Osteoblast (primary cell): ENCODE results near the gene SSTR5. TPM values are rescaled to one million over a fixed set of nuclear protein-coding genes. Genes with fewer than 3 reads are reported as not detected.

Source experiments
- DNase-seq: peaks from one replicate; pipeline ENCODE4 v3.0.0; 2011; ENCODE audit warnings: low spot score, mixed read lengths; ENCODE audit not compliant: insufficient read length; ENCODE audit errors: missing footprints
- H2AFZ ChIP-seq: 2 replicates; pipeline ENCODE4 v1.6.0; 2011; ENCODE audit warnings: mild to moderate bottlenecking, low read length
- H3K27ac ChIP-seq: 2 replicates; pipeline ENCODE4 v1.5.1; 2011; ENCODE audit warnings: mild to moderate bottlenecking, low read depth, low read length, moderate library complexity
- H3K27me3 ChIP-seq: 2 replicates; pipeline ENCODE4 v1.6.0; 2012; ENCODE audit warnings: mild to moderate bottlenecking, control low read depth, inconsistent platforms, low read length, moderate library complexity; ENCODE audit not compliant: insufficient read depth
- H3K36me3 ChIP-seq: 2 replicates; pipeline ENCODE4 v1.5.1; 2011; ENCODE audit warnings: mild to moderate bottlenecking, low read length, control low read depth, moderate library complexity; ENCODE audit not compliant: insufficient read depth
- H3K4me1 ChIP-seq: 2 replicates; pipeline ENCODE4 v1.5.1; 2011; ENCODE audit warnings: mild to moderate bottlenecking, low read length, control low read depth, moderate library complexity; ENCODE audit not compliant: insufficient read depth
- H3K4me2 ChIP-seq: 2 replicates; pipeline ENCODE4 v1.6.0; 2011; ENCODE audit warnings: mild to moderate bottlenecking, low read length; ENCODE audit not compliant: insufficient read depth
- H3K4me3 ChIP-seq: fragments of 200-600 bp; sonication (generic); 3 replicates; pipeline ENCODE4 v1.5.1; 2012; ENCODE audit warnings: mild to moderate bottlenecking, low read length, inconsistent platforms; ENCODE audit not compliant: insufficient read depth
- H3K79me2 ChIP-seq: 2 replicates; pipeline ENCODE4 v1.6.0; 2012; ENCODE audit warnings: mild to moderate bottlenecking, low read length, control low read depth, inconsistent platforms; ENCODE audit not compliant: insufficient read depth
- H3K9me3 ChIP-seq: 2 replicates; pipeline ENCODE4 v1.5.1; 2011; ENCODE audit warnings: low read depth, low read length, control low read depth
- H4K20me1 ChIP-seq: 2 replicates; pipeline ENCODE4 v1.6.0; 2012; ENCODE audit warnings: mild to moderate bottlenecking, low read length, control low read depth; ENCODE audit not compliant: insufficient read depth
- CTCF ChIP-seq: IDR thresholded peaks from 2 replicates; pipeline ENCODE4 v1.5.1; 2011; ENCODE audit warnings: mild to moderate bottlenecking, low read depth, low read length, moderate library complexity; ENCODE audit errors: extremely low read depth
- total RNA-seq: library from RNA; depleted of rRNA; stranded (reverse); fragments of >200 nt; gene quantifications from 2 replicates; pipeline ENCODE4 v1.2.3, GENCODE V29; 2012

The SSTR5 gene
- total RNA-seq, 1 donor: not detected

DNA sequence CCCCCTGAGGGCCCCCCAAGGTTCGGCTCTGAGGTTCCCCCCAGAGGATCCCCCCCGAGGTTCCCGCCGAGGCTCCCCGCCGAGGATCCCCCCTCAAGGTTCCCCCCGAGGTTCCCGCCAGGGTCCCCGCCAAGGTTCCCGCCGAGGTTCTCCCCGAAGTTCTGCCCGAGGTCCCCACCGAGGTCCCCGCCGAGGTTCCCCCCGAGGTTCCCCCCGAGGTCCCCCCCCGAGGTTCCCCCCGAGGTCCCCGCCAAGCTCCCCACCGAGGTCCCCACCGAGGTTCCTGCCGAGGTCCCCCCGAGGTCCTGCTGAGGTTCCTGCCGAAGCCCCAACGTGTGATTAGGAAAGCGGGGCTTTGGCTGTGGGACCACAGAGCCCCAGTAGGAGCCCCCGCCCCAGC, 32.2 kb upstream of the SSTR5 start:
- no peaks in the 10 kb centered on the region for H3K36me3 ChIP-seq
- H3K4me1 ChIP-seq: no peaks in the 10 kb centered on the region
- H3K79me2 ChIP-seq: no peaks in the 10 kb centered on the region
- no peak for DNase-seq
- no peaks in the 10 kb centered on the region for H4K20me1 ChIP-seq
- H3K27ac ChIP-seq: no peak overlapping the region
- H3K4me3 ChIP-seq: no peak overlapping the region
- H2AFZ ChIP-seq: no peak overlapping the region
- TF ChIP-seq CTCF: no peak
- no peaks in the 10 kb centered on the region for H3K9me3 ChIP-seq
- peaks cover 12% of the 10 kb centered on the region for H3K27me3 ChIP-seq
- no peak overlapping the region for H3K4me2 ChIP-seq

- H4K20me1 ChIP-seq: no peaks in the 10 kb centered on the region
- H3K27me3 ChIP-seq: peaks cover 28% of the 10 kb centered on the region
- H2AFZ ChIP-seq: no peak overlapping the region
These were observed 30.4 kb upstream of the SSTR5 start for GRCh38 chr16:1042049-1042744.

DNA sequence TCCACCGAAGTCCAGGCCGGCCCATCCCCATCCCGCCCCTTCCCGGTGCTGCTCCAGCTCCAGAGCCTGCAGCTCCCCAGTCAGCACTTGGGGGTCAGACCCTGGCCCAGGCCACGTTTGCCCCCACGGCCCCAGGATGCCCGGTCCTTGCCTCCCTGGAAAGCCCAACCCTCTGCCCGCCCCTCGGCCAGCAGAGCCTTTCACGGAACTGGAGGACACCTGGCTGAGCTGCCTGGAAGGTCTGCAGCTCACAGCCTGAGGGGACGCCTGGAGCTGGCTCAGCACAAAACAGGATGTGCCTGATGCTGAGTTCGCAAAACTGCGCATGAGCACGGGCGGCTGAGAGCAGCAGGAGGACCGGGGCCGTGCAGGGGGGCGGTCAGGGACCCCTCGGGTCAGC, 29.7 kb upstream of the SSTR5 start:
- no peak for TF ChIP-seq CTCF
- H3K27me3 ChIP-seq: peaks cover 33% of the 10 kb centered on the region

More at GRCh38 chr16:1042049-1042744, 30.4 kb upstream of the SSTR5 start:
- H3K79me2 ChIP-seq: no peaks in the 10 kb centered on the region
- no peak overlapping the region for H3K4me3 ChIP-seq
- no peaks in the 10 kb centered on the region for H3K36me3 ChIP-seq
- H3K4me1 ChIP-seq: no peaks in the 10 kb centered on the region
- no peak overlapping the region for H3K27ac ChIP-seq
- H3K9me3 ChIP-seq: no peaks in the 10 kb centered on the region
- no peak for DNase-seq
- no peak overlapping the region for H3K4me2 ChIP-seq
- no peak for TF ChIP-seq CTCF

DNA sequence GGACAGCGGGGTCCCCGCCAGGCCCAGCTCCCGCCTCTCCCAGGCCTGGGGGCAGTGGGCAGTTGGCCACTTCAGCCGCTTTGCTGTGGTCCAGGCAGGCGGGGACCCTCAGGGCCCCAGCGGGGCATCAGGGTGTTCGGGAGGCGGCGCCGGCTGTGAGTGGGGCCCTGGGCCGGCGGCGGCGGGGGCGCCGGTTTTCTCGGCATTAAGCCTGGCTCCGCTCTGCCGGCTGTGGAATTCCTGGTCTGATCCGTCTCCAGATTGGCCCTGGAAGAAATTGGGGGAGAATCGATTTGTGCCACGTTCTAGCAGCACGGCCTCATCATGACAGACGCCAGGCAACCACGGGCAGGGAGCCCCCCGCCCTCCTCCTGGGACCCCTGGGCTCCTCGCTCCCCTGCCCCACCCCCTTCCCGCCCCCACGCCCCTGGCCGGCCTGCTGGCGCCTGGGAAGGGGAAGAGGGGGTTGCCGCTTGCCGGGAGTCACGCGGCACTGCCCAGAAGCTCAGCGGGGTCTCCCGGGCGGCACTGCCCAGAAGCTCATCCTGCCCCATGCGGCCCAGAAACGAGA, 28.6 kb upstream of the SSTR5 start:
- H3K36me3 ChIP-seq: no peaks in the 10 kb centered on the region
- DNase-seq: no peak
- H2AFZ ChIP-seq: no peak overlapping the region
- H3K27me3 ChIP-seq: peaks cover 37% of the 10 kb centered on the region
- no peaks in the 10 kb centered on the region for H3K4me1 ChIP-seq
- no peaks in the 10 kb centered on the region for H3K79me2 ChIP-seq
- H3K9me3 ChIP-seq: no peaks in the 10 kb centered on the region
- H3K27ac ChIP-seq: no peak overlapping the region
- H4K20me1 ChIP-seq: no peaks in the 10 kb centered on the region
- no peak for TF ChIP-seq CTCF
- no peak overlapping the region for H3K4me3 ChIP-seq
- no peak overlapping the region for H3K4me2 ChIP-seq

More for the DNA sequence above, 29.7 kb upstream of the SSTR5 start:
- H2AFZ ChIP-seq: no peak overlapping the region
- no peaks in the 10 kb centered on the region for H3K4me1 ChIP-seq
- no peaks in the 10 kb centered on the region for H4K20me1 ChIP-seq
- H3K4me2 ChIP-seq: no peak overlapping the region
- no peaks in the 10 kb centered on the region for H3K36me3 ChIP-seq
- DNase-seq: no peak
- no peak overlapping the region for H3K27ac ChIP-seq
- no peak overlapping the region for H3K4me3 ChIP-seq
- H3K79me2 ChIP-seq: no peaks in the 10 kb centered on the region
- no peaks in the 10 kb centered on the region for H3K9me3 ChIP-seq
